ENCODE results near the gene CES2.
"Not testable (repeated sequence)": the region's sequence is repeated elsewhere in the genome, so short reads cannot be mapped to it uniquely, and the experiment has no call there.

CES2 gene

DNA sequence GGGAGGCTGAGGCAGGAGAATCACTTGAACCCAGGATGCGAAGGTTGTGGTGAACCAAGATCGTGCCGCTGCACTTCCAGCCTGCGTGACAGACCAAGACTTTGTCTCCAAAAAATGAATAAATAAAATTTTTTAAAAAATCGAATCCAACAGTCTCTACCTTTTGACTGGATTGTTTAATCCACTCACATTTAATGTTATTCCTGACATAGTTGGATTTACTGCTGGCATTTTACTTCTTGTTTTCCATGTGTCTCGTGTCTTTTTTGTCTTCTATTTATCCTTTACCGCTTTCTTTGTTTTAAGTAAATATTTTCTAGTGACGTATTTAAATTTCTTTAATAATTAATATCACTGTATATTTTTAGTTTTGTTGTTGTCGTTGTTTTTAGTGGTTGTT, 47.7 kb downstream of the CES2 start:
- TF ChIP-seq, protein P1, sequence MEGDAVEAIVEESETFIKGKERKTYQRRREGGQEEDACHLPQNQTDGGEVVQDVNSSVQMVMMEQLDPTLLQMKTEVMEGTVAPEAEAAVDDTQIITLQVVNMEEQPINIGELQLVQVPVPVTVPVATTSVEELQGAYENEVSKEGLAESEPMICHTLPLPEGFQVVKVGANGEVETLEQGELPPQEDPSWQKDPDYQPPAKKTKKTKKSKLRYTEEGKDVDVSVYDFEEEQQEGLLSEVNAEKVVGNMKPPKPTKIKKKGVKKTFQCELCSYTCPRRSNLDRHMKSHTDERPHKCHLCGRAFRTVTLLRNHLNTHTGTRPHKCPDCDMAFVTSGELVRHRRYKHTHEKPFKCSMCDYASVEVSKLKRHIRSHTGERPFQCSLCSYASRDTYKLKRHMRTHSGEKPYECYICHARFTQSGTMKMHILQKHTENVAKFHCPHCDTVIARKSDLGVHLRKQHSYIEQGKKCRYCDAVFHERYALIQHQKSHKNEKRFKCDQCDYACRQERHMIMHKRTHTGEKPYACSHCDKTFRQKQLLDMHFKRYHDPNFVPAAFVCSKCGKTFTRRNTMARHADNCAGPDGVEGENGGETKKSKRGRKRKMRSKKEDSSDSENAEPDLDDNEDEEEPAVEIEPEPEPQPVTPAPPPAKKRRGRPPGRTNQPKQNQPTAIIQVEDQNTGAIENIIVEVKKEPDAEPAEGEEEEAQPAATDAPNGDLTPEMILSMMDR (IDR thresholded peaks at IDR 0.05; ENCODE audit: extremely low read depth, insufficient read depth, missing control alignments) = no peak

DNA sequence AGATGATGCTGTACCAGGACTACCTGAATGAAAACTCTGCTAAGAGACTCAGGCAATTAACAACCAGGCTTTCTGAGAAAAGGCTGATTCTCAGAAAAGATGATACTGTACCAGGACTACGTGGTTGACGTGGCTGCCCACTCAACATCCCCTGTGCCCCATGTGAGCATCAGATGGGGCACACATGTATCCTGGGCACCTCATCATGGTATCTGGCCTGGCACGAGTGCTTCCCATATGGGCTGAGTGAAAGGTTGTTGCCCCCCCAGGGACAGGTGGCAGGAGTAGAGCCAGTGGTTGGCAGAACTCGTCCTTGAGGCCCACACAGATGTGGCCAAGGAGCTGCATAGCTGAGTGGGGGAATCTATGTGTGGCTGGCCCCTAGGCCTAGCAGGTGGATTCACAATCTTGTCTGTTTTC, 49.6 kb downstream of the CES2 start:
- TF ChIP-seq, protein P1 (IDR thresholded peaks at IDR 0.05; ENCODE audit: extremely low read depth, insufficient read depth, missing control alignments) = no peak
- no peak for DNase-seq (ENCODE audit: low spot score)
- in situ Hi-C loops (cut with MboI; ENCODE audit: low pct_unique_long_range_greater_than_20kb, low sequenced_read_pairs, unreplicated experiment) = no loop called here

More for the DNA sequence above, 47.7 kb downstream of the CES2 start:
- in situ Hi-C loops (cut with MboI; ENCODE audit: low pct_unique_long_range_greater_than_20kb, low sequenced_read_pairs, unreplicated experiment) = no loop called here
- DNase-seq (ENCODE audit: low spot score) = no peak

DNA sequence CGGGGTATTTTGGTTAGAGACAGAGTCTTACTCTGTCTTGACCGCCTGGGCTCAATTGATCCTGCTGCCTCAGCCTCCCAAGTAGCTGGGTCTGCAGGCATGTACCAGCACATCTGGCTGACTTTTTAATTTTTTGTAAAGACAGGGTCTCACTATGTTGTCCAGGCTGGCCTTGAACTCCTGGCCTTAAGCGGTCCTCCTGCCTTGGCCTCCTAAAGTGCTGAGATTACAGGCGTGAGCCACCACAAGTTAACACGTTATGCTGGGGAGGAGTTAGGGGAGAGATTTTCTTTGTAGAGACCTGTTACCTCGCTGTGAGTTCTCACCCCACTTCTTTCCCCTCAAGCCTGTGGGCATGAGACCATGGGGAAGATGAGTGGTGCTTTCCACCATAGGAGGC, 51.2 kb downstream of the CES2 start:
- DNase-seq (ENCODE audit: low spot score) = no peak
- in situ Hi-C loops (cut with MboI; ENCODE audit: low pct_unique_long_range_greater_than_20kb, low sequenced_read_pairs, unreplicated experiment) = no loop called here
- TF ChIP-seq, protein P1 (IDR thresholded peaks at IDR 0.05; ENCODE audit: extremely low read depth, insufficient read depth, missing control alignments) = no peak

DNA sequence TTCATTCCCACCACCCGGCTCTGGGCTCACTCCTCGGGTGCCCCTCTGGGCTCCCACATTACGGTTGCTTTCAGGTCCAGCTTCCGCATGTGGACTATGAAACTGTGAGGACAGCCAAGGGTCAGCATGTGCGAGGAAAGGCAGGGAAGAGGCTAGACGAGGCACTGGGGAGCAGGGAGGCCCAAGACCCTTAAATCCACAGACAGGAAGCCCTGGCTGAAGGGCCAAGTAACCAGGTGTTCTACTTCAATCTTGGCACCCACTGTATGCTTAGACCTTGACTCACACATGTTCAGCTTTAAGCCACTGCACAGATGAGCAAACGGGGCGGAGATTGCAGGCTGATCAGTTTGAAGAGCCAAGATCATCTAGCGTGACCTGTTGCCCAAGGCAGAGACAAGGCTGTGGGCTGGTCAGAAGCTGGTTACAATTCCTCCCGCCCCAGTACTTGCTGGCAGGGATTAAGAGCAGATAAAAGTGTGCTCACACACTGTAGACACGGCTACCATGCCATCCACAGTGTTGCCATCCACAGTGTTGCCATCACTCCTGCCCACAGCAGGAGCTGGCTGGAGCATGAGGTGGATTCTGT, 53.0 kb downstream of the CES2 start, which contains the start of gene CES4A:
Gene CES4A, plus strand, starts transcription at position 393 of the 592 bp plus-strand sequence. Its CDS starts 184 bp downstream, at position 577.
- in situ Hi-C loops (cut with MboI; ENCODE audit: low pct_unique_long_range_greater_than_20kb, low sequenced_read_pairs, unreplicated experiment) = no loop called here
- DNase-seq (ENCODE audit: low spot score) = no peak
- TF ChIP-seq, protein P1 (IDR thresholded peaks at IDR 0.05; ENCODE audit: extremely low read depth, insufficient read depth, missing control alignments) = no peak

DNA sequence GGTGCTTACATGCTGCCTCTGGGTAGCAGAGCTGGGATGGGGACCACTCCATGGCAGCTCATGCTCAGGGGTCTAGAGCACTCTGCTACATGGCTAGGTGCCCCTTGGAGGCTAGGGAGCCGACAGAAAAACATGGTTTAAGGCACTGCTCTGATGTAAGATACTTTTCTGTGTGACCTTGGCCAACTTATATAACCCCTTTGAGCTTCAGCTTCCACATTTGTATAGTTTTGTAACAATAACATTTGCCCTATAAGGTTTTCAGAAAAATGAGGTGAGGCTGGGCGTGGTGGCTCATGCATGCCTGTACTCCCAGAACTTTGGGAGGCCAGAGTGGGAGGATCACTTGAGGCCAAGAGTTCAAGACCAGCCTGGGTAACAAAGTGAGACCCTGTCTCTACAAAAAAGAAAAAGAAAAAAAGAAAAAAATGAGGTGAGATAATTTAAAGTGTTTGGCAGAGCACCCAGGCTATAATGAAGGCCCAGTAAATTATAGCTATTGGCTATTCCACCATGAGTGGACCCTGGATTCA, 56.3 kb downstream of the CES2 start:
- TF ChIP-seq, protein P1 (IDR thresholded peaks at IDR 0.05; ENCODE audit: extremely low read depth, insufficient read depth, missing control alignments) = no peak
- no peak for DNase-seq (ENCODE audit: low spot score)
- in situ Hi-C loops (cut with MboI; ENCODE audit: low pct_unique_long_range_greater_than_20kb, low sequenced_read_pairs, unreplicated experiment) = no loop called here

DNA sequence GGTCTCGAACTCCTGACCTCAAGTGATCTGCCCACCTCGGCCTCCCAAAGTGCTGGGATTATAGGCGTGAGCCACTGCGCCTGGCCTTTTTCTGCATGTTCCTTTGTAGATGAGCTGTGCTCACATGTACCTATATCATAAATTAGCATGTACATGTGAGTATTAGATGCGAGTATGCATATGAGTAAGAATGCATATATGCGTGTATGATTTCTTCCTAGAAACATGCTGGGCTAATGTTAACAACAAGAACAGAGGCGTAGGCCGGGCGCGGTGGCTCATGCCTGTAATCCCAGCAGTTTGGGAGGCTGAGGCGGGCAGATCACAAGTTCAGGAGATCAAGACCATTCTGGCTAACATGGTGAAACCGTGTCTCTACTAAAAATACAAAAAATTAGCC, 58.2 kb downstream of the CES2 start:
- DNase-seq (ENCODE audit: low spot score); in situ Hi-C loops (cut with MboI; ENCODE audit: low pct_unique_long_range_greater_than_20kb, low sequenced_read_pairs, unreplicated experiment): not testable (repeated sequence)
